Head of caudate nucleus (tissue), 42 donors: ENCODE results near the gene CCM2L.
A peak's percentile ranks its signal among the peaks of the same experiment; 100 is the strongest.

Experiments used
- DNase-seq, 42 donors: peaks; one replicate each; pipeline versions ENCODE4 v3.0.0 to v3.0.0-alpha.2; 2020 to 2021; ENCODE audit warnings: mixed read lengths in 7 of 42
- intact Hi-C: fragments of 100-400 bp; cut with DNase I; formaldehyde crosslinking; loops from one replicate; pipeline ENCODE4 v1.15.0; 2022

Gene CCM2L

DNA sequence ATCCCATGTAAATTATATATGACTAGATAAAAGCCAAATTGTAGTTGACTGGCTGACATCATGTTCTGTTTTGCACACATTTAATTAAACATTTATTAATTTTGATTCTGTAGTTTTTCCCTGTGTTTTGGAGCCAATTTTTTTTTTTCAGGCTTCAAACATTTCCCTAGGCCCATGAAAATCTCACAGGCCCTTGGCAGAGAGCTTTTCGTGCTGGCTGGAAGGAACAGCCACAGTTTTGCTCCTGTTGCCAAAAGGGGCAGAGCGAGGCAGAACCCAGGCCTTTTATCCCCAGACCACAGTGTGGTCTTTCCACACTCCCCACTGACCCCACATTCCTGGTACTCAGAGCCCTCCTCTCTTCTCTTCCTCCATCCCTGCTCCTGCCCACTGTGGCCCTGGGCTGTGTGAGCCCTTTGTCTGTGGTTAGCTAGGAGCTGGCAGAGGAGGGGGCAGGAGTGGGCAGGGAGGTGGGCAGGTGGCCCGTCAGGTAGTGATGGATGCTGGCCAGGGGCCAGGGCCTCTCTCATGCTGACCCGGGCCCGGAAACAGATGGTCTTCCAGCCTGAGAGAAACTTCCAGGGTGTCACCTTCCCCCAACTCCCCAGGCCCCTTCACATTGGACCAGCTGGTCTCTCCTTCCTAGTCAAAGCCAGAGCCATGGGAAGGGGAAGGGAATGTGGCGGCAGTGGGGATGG, 19.4 kb upstream of the CCM2L start:
- intact Hi-C loops, result no loop called here
- peak in 3 of 42 donors; percentile 9 to 24 (median 16) for DNase-seq

DNA sequence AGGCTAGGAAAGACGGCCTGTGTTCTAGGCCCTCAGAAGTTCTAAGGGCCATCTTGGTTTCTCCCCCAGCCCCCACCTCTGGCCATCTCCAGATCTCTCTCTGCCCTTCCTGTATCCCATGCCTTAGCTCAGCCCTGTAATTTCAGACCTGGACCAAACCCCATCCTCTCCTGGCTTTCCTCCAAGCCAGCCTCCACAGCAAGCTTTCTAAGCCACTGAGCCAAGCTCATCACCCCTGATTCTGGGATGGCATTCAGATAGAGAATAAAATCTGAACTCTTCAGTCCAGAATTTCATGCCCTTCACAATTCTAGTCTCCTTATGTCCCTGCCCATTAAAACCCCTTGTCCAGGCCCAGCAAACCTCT, 18.9 kb upstream of the CCM2L start:
- DNase-seq, result no peak
- intact Hi-C loops, result no loop called here

DNA sequence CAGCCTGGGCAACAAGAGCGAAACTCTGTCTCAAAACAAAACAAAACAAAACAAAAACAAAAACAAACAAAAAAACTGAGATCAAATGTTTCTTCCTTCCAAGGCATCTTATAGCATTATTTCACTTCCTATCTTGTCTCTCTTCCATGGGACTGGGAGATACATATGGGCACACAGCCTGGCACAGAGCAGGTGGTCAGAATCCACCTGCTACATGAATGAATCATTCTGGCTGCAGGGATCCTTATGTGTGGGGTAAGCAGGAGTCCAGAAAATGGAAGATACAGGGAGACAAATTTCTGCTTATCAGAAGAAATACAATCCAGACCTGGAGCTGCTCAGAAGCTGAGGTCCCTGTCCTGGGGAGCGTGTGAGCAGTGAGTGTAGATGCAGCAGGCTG, 18.2 kb upstream of the CCM2L start:
- intact Hi-C loops, result no loop called here
- DNase-seq, result no peak

DNA sequence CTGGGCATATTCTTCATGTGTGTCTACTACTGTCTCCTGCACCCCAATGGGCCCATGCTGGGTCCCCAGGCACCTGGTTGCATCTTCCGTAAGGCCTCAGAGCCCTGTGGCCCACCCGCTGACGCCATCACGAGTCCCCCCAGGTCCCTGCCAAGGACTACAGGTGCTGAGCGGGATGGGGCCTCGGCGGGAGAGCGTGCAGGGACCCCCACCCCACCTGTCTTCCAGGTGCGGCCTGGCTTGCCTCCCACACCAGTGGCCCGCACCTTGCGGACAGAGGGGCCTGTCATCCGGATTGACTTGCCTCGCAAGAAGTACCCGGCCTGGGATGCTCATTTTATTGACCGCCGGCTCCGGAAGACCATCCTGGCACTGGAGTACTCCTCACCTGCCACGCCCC, 13.2 kb upstream of the CCM2L start:
- no peak for DNase-seq
- intact Hi-C loops, result no loop called here

DNA sequence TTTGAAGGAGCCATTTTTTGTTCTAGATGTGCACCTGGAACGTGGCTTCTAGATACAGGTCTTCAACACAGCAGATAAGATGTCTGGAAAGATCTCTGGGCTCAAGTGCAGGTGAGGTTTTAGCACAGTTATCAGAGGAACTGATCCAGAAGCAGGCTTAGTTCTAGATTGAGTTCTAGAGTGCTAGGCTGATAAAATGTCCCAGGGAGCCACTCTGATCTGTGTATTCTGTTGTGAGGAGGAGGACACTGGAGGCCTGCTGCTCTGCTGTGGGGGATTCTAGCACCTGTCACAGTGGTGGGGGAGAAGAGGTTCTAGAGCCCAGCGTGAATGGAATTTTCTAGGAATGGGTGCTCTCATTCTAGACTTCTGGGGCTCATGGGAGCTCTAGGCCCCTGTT, 12.0 kb upstream of the CCM2L start:
- intact Hi-C loops, result no loop called here
- no peak for DNase-seq

DNA sequence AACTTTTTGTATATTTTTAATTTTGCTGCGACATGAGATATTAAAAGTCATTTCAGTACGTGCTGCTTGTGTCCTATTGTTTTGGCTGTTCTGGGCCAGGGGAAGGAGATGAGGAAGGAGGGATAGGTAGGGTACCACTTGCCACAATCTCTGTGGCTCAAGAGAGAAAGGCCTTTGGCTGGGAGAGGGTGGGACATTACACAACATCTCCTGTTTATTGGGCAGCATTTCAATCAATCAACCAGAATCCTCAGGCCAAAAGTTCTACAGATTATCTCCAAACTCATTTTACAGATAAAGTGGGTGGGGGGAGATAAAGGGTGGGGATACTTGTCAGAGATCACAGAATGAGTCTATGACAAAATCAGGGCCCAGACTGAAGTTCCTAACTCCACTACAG, 6.9 kb upstream of the CCM2L start:
- DNase-seq, result no peak
- intact Hi-C loops, result no loop called here

DNA sequence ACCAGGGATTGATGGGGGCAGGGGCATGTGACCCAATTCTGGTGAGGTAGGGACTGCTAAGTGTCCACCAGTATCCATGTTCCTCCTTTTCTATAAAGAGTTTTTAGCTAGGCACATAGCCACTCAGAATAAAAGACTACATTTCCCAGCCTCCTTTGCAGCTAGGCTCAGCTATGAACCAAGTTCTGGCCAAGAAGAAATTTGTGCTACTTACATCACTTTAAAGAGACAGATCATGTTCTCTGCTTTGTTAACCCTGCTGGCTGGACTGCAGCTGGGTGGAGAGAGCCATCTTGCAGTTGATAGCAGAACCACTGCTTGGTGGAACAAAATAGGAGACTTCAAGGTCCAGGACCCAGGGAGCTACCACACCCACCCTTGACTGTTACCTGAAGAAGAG, 5.3 kb upstream of the CCM2L start:
- intact Hi-C loops, result no loop called here
- no peak for DNase-seq

DNA sequence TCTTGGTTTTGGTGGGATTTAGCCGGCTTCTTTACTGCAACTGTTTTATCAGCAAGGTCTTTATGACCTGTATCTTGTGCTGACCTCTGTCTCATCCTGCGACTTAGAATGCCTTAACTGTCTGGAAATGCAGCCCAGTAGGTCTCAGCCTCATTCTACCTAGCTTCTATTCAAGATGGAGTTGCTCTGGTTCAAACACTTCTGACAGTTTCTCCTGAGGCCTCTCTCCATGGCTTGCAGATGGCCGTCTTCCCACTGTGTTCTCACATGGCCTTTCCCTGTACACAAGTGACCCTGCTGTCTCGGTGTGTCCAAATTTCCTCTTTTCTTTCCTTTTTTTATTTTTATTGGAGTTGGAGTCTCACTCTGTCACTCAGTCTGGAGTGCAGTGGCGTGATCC, 4.2 kb upstream of the CCM2L start:
- intact Hi-C loops, result no loop called here
- no peak for DNase-seq

DNA sequence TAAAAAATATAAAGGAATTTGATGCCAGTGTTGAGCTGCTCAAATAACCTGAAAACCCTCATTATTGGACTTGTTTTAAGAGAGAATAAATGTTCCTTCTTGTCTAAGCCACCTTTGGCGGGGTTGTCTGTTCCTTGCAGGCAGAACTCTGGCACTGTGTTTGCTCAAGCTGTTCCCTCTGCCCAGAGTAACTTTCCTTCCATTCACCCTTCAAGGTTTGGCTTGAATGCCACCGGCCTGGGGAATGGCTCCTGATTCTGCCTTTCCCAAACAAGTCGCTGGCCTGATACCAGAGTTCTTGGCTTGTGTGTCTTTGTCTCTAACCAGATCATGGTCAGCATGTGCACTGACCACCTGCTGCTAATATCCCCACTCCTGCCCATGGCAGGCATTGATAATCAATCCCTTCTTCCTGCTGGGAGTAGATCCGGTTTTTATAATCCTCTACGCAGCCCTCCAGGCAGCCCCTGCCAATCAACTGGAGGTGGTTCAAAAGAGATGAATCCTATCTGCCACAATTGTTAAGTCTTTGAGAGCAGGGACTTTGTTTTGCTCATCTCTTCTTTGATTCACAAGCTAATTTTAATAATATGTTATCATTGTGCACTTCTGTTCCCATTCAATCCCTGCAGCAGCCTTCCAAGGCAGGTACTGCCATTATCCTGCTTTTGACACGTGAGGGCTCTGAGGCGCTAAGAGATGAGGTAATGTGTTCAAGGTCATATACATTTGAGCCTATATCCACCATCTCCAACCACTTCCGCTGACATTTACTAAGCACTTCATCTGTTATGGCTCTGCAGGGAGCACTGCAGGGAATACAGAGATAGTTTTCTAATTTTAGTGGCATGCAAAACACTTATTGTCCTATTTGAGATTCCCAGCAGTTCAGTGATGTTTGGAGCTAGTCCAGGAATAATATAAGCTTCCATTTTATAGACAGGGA, 3.1 kb upstream of the CCM2L start:
- intact Hi-C loops, result no loop called here
- no peak for DNase-seq

DNA sequence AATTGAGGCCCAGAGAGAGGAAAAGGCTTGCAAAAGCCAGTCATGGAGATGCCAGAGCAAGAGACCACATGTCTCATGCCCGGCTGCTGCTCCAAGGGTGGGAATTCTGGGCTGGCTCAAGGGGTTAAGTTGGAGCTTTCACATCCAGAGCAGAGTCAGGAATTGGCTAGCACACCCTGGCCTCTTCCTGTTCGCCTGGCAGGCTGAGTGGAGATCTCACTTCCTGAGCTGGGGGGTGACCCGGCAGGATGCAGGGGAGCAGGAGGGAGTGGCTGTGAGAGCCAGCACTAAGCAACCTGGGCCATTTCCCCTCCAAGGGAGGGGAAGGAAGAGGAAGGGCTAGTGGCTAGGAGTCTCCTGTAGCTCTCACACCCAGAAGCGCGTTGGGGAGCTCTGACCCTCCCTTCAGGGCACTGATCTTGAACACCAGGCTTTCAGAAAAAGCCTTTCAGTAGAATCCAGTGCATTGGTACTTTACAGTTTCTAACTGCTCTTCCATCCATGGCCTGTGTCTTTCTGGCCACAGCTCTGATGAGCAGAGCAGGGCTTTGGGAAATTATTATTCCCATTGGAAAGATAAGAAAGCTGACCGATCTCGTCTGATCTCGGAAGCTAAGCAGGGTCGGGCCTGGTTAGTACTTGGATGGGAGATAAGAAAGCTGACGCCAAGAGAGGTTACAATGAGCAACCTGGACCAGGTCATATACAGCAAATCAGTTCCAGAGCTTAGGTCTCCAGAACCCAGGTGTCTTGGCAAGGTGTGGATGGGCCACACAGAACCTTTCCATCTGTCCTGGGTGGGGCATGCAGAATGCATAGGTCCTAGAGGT, 2.2 kb upstream of the CCM2L start:
- intact Hi-C loops, result no loop called here
- DNase-seq, result no peak

DNA sequence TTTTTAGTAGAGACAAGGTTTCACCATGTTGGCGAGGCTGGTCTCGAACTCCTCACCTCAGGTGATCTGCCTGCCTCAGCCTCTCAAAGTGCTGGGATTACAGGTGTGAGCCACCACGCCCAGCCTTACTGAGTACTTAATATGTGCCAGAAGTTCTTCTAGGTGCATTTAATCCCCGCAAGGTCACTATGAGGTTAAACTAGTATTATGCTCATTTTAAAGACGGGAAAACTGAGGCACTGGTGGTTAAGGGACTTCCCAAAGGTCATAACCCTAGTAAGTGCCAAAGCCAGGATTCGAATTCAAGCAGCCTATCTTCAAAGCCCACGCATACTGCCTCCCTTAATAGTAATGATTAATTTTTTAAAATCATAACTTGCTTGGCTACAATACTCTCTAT, 674 bp upstream of the CCM2L start:
- no peak for DNase-seq
- intact Hi-C loops, result no loop called here

DNA sequence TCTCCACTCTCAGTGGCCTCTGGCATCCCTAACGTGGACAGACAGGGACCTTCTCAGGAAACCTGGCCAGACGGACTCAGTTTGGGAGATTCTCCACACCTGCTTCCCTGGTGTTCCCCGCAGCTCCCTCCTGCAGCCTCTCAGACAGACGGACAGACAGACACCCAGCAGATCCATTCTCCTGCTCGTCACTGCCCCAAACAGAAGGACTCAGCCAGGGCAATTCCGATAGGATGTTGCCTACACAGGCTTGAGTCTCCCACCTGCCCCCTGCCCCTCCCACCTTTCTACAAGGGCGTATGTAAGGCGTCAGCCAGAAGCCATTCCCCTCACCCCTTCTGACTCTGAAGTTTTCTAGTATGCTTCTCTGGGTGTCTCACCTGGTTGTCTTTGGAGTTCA, 428 bp downstream of the CCM2L start:
- no peak for DNase-seq
- intact Hi-C loops, result no loop called here

DNA sequence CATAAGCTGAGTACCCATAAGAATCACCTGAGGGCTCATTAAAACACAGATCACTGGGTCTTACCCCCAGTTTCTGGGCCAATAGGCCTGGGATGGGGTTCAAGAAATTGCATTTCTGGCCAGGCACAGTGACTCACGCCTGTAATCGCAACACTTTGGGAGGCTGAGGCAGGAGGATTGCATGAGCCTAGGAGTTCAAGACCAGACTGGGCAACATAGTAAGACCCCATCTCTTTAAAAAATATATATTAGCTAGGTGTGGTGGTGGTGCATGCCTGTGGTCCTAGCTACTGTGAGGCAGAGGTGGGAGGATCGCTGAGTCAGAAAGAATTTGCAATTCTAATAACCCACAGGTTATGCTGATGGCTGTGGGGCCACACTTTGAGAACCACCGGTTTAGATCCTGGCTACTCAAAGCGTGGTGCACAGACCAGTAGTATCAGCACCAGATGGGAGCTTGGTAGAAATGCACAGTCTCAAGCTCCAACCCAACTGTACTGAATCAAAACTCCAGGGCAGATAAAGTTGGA, 2.0 kb downstream of the CCM2L start:
- DNase-seq, result no peak
- intact Hi-C loops, result no loop called here

DNA sequence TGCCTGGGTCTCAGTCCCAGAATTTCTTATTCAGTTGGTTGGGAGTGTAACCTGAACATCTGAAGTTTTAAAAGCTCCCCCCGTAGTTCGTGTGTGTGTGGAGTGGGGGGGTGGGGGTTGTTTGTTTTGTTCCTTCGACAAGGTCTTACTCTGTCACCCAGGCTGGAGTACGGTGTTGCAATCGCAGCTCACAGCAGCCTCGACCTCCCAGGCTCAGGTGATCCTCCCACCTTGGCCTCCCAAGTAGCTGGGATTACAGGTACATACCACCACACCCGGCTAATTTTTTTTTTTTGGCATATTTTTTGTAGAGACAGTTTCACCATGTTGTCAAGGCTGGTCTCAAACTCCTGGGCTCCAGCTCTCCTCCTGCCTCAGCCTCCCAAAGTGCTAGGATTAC, 3.1 kb downstream of the CCM2L start:
- intact Hi-C loops, result no loop called here
- no peak for DNase-seq

DNA sequence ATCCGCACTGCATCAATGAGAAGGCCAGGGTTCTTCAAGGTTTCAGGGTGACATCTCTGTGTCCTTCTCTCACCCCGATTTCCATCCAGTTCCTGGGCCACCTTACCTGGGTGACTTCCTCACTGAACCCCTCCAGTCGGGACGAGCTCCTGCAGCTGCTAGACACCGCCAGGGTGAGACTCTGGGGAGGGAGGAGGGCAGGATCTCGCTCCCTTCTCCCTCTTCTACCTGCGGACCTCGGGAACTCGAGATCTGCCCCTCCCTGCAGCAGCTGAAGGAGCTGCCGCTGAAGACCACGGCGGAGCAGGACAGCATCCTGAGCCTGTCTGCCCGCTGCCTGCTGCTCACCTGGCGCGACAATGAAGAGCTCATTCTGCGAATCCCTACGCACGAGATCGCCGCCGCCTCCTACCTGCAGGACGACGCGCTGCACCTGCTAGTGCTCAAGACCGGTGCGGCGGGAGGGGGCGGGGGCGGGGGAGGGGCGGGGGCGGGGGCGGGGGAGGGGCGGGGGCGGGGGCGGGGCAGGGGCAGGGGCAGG, 7.5 kb downstream of the CCM2L start:
- DNase-seq, result no peak
- intact Hi-C loops, result no loop called here

DNA sequence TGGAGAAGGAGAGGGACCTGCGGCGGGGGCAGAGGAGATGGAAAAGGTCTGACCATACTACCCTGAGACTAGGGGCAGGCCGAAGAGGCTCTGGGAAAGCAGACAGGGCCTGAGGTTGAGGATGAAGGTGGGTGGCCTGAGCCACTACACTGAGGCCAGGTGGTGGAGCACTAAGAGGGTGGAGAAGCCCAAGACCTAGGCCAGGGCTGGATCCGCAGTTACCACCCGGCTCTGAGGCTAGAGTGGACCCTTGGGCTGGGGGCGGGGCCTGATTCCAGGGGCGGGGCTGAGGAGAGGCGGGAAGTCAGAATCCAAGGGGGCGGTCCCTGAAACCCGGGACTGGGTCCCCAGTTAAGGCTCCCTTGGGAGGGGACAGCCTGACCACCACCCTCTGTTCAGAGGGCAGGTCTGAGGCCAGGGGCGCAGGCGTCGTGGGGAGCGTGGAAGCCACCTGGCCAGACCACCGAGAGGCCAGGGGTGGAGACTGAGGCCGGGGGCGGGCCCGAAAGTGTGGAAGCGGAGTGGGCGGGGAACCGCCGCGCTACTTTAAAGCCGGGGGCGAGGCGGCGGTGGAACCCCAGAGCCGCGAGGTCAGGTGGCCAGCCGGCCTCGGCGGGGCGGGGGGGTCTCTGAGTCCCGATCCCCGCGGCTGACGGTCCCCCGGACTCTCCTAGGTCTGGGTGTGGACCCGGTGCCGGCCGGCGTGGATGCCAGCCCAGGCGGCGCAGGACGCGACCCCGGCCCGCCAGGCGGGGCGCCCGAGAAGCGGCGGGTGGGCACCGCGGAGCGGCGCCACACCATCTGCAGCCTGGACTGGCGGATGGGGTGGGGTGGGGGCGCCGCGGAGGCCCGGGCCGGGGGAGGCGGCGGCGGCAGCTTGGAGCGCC, 8.3 kb downstream of the CCM2L start:
- DNase-seq, result peak in 12 of 42 donors; percentile 12 to 63 (median 32)
- intact Hi-C loops, result no loop called here

DNA sequence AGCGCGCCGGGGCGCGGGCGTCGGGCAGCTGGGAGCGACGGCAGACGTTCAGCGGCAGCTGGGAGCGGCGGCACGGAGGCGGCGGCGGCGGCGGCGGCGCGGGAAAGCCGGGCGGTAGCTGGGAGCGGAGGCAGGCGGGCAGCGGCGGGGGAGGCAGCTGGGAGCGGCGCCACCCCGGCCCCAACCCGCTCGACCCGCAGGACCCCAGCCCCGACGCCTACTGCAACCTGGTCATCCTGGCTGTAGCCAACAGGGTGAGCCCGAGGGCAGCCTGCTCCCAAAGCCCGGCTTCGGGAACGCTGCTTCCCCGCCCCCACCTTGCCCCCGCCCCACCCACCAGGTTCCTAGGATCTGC, 8.9 kb downstream of the CCM2L start:
- peak in 2 of 42 donors; percentile 11 to 52 for DNase-seq
- intact Hi-C loops, result no loop called here
